Right renal cortex interstitium (tissue), 3 donors: ENCODE measurements around the gene BBS2. TPM values are rescaled to one million over a fixed set of nuclear protein-coding genes. Genes with fewer than 3 reads are reported as not detected.
A peak's percentile ranks its signal among the peaks of the same experiment; 100 is the strongest.

Experiments used
- DNase-seq, 3 donors: peaks; one replicate each; pipeline ENCODE4 v3.0.0-alpha.2; 2013; ENCODE audit warnings: low read depth in 3 of 3, low spot score in 2 of 3
- polyA plus RNA-seq, 3 donors: library from polyadenylated mRNA; unstranded; fragments of 120-200 nt; gene quantifications; one replicate each; pipeline ENCODE4 v1.2.1, GENCODE V29; 2013; ENCODE audit not compliant: insufficient read length in 3 of 3

The BBS2 gene, protein sequence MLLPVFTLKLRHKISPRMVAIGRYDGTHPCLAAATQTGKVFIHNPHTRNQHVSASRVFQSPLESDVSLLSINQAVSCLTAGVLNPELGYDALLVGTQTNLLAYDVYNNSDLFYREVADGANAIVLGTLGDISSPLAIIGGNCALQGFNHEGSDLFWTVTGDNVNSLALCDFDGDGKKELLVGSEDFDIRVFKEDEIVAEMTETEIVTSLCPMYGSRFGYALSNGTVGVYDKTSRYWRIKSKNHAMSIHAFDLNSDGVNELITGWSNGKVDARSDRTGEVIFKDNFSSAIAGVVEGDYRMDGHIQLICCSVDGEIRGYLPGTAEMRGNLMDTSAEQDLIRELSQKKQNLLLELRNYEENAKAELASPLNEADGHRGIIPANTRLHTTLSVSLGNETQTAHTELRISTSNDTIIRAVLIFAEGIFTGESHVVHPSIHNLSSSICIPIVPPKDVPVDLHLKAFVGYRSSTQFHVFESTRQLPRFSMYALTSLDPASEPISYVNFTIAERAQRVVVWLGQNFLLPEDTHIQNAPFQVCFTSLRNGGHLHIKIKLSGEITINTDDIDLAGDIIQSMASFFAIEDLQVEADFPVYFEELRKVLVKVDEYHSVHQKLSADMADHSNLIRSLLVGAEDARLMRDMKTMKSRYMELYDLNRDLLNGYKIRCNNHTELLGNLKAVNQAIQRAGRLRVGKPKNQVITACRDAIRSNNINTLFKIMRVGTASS
- polyA plus RNA-seq = 100 to 1,000 TPM; 109 to 120 (median 115) TPM

DNA sequence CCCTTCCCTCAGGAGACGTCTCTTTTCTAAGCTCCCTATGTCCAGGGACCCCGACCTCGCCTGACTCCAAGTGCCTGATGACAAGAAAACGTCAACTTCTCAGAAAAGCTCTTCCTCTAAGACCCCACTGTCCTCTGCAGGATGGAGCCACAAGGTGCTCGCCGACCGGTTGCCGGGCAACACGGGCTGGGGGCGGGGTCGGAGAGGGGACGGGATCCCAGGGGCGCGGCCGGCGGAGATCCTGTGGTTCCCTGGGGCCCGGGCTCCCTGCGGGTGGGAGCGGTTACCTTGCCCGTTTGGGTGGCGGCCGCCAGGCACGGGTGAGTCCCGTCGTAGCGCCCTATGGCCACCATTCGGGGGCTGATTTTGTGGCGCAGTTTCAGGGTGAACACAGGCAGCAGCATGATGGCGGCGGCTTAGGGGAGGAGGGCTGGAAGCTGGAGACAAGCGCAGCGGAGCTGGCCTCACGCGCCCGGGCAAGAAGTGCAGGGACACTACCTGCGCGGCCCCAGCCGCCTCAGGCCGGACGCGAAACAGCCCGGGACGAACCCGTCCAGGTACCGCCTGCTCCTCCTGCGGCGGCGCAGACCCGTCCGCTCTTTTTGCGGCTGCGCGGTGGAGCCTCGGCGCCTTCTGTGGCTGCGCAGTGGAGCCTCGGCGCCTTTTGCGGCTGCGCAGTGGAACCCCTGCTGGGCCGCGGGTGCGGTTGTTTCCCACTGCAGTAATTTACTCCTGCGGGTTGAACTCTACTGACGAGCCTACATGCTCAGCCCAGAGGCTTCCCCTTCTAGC lies at the start of gene BBS2:
TSS of gene BBS2 (minus strand) at position 566 of the 792 bp plus-strand sequence. CDS start at position 404, 162 bp downstream.
- DNase-seq = peak; percentile 54 to 80 (median 62)

GRCh38 chr16:56564793-56565477 lies 45.1 kb upstream of the BBS2 start, which contains the start of gene MT4:
Gene MT4 (plus strand): TSS chr16:56565073. CDS start chr16:56565129, 56 bp downstream.
- no peak for DNase-seq

DNA sequence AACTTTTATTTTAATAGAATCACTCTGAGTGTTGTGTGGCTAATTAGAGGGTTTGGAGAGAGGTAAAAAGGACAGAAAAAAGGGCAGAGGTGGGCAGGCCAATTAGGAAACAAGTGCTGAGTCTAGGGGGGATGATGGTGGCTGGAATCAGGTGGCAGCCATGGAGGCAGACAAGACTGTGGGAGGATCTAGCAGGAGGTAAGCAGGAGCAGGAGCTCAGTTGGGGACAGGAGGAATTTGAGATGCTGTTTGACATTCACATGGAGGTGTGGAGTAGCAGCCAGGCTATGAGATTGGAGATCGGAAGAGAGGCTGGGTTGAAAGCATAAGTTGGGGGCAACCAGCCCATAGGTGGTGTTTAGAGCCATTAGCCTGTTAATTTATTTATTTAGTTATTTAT lies 41.3 kb upstream of the BBS2 start:
- DNase-seq = no peak

GRCh38 chr16:56560447-56560846 lies 40.6 kb upstream of the BBS2 start:
- no peak for DNase-seq

GRCh38 chr16:56559109-56559508 lies 39.3 kb upstream of the BBS2 start:
- no peak for DNase-seq

GRCh38 chr16:56558024-56558747 lies 38.4 kb upstream of the BBS2 start:
- DNase-seq = no peak

- no peak for DNase-seq
Measured at GRCh38 chr16:56554441-56554840, 34.6 kb upstream of the BBS2 start.

- no peak for DNase-seq
Measured at GRCh38 chr16:56551796-56552738, 32.2 kb upstream of the BBS2 start.

GRCh38 chr16:56549744-56550385 lies 30.0 kb upstream of the BBS2 start:
- DNase-seq = no peak

- DNase-seq = no peak
Measured at GRCh38 chr16:56549161-56549560, 29.3 kb upstream of the BBS2 start.

DNA sequence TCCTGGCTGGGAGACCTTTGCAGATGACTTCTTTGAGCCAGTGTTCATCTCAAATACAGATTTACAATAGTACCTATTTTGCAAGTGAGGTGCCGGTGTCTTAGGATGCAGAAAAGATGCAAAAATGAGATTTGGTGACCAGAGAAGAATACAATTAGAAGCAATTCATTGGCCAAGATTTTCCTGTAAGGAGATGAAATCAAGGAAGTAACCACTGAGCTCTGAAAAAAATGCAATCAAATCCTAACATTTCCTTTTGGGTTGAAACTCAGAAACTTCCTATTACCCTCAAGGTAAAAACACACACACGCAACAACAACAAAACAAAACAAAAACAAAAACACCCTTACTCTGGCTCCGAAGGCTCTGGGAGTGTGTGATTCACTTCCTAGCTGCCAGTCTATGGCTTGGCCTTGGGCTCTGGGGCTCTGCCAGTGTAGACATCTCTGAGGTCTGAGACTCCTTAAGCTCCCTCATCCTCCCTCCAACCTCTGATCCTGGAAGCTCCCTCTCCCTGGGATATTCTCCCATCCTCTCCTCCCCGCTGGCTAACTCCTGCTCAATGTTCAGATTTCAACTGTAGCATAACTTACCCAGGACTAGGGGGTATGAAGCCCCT lies 28.2 kb upstream of the BBS2 start:
- DNase-seq = no peak

DNA sequence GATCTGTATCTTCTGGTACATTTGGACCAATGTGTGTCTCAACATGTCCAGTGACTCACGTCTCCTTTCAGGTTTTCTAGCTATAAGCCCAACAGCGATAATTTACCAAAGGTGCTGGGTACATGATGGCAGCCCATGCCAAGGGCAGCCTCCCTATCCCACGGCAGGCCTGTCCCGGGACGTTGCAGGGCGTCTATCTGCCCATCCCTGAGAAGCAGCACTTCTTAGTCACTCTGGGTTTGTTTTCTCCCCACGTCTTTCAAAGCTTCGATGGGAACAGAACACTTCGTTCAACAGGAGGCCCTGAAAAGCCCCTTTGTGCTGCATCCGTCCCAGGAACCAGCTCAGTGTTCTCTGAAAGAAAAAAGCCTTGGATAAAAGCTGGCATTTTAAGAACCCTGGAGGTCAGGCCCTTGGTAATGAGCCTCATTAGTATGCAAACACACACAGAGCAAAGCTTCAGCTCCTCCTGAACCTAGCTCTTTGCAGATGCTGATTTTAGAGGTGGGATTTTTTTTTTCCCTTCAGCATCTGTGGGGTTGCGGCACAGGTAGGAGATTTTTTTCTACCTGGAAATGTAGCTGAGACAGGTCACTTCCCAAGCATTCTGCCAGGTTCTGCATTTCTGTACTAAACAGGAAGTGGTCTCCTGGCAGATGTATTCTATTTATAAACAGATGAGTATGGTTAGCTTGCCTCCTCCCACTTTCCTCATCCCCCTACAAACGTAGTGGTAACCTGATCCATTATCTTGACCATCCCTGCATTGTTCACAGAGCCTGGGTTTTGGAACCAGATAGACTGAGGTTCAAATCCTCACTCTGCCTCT lies 27.5 kb upstream of the BBS2 start:
- DNase-seq = no peak

DNA sequence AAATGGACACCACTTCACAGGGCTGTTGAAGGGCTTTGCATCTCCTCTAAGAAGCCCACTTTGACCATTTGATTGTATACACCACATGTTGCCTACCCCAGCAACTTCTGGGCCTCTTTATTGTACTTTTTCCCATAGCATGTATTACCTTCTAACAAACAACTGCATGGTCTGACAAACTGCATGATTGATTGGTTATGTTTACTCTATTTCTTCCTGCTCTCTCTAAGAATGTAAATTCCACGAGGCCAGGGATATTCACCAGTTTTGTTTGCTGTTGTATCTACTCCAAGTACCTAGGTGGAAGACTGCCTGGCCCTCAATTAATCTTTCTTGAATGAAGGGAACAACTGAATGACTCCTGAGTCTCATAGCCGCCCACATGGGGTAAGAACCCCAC lies 22.2 kb upstream of the BBS2 start:
- no peak for DNase-seq

DNA sequence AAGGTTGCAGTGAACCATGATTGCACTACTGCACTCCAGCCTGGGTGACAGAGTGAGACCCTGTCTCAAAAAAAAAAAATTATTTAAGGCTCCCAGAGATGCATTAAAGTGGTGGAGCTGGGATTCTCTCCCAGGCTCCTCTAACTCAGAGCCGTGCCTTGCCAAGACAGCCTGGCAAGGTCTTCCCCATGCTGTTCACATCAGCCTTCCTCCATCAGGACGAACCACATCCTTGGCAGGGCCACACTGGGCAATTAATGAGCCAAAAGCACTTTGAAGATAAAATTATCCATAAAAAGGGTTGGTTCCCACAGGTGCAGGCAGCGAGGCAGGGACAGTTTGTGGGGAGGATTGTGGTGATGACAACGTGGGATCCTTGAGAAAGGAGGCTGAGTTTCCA lies 19.8 kb upstream of the BBS2 start:
- no peak for DNase-seq

- DNase-seq = no peak
Measured at GRCh38 chr16:56538331-56538730, 18.5 kb upstream of the BBS2 start.

- no peak for DNase-seq
Measured at GRCh38 chr16:56534847-56535383, 15.1 kb upstream of the BBS2 start.

GRCh38 chr16:56532714-56533113 lies 12.9 kb upstream of the BBS2 start:
- DNase-seq = no peak
